Measurements from ENCODE around the gene NME3. TPM values are rescaled to one million over a fixed set of nuclear protein-coding genes. Genes with fewer than 3 reads are reported as not detected.

The NME3 gene
- total and polyA plus RNA-seq, 4 experiments from 2014 or later: 64.1 to 88.6 (median 77.3) TPM

- POLR2A ChIA-PET (ENCODE audit: partially characterized antibody): interaction anchor here (1.3 kb wide), 1 partner anchor 25 kb away, joined by 7 read pairs; the partner anchor contains the start of gene NME3
- Mint-ChIP-seq H3K4me1 (no peaks in the 10 kb centered on the region), H3K36me3 (peaks cover 24 to 45% of the 10 kb centered on the region in 2 donors), H3K4me3 (no peak overlapping the region), H3K9me3 (no peaks in the 10 kb centered on the region), H3K27me3 (no peaks in the 10 kb centered on the region), H3K27ac (no peak overlapping the region)
- H3K36me3 ChIP-seq (ENCODE audit: insufficient read depth, low read length): peaks cover 53% of the 10 kb centered on the region
- H3K27ac ChIP-seq (ENCODE audit: low read depth, low read length): no peak overlapping the region
- CTCF ChIA-PET (ENCODE audit: partially characterized antibody): no interaction called here
- intact Hi-C loops (cut with micrococcal nuclease): no loop called here
- no peaks in the 10 kb centered on the region for H3K27me3 ChIP-seq (ENCODE audit: insufficient read depth, low read length)
- H3K9me3 ChIP-seq (ENCODE audit: control insufficient read depth in 1 of 2, low read length in 2 of 2): no peaks in the 10 kb centered on the region
- H3K4me3 ChIP-seq (ENCODE audit: low read length in 2 of 2): no peak overlapping the region
- peak in 1 of 5 donors; percentile 35 for DNase-seq
- no peaks in the 10 kb centered on the region for H3K4me1 ChIP-seq (ENCODE audit: insufficient read depth, low read length)
Measured at GRCh38 chr16:1746693-1747195, 24.6 kb downstream of the NME3 start.

- Histone ChIP-seq H3K9me3 (ENCODE audit: control insufficient read depth in 1 of 2, low read length in 2 of 2) (no peaks in the 10 kb centered on the region), H3K4me1 (ENCODE audit: insufficient read depth, low read length) (no peaks in the 10 kb centered on the region), H3K36me3 (ENCODE audit: insufficient read depth, low read length) (peaks cover 48% of the 10 kb centered on the region), H3K27me3 (ENCODE audit: insufficient read depth, low read length) (no peaks in the 10 kb centered on the region), H3K27ac (ENCODE audit: low read depth, low read length) (no peak overlapping the region), H3K4me3 (ENCODE audit: low read length in 2 of 2) (no peak overlapping the region)
- H3K4me3 Mint-ChIP-seq: no peak overlapping the region
- H3K36me3 Mint-ChIP-seq: peaks cover 19 to 40% of the 10 kb centered on the region in 2 donors
- H3K27ac Mint-ChIP-seq: peak overlapping the region in 1 of 7 donors; percentile 17
- no peaks in the 10 kb centered on the region for H3K27me3 Mint-ChIP-seq
- ChIA-PET POLR2A (ENCODE audit: partially characterized antibody) (interaction anchor here (1.3 kb wide), 1 partner anchor 25 kb away, joined by 7 read pairs; the partner anchor contains the start of gene NME3), CTCF (ENCODE audit: partially characterized antibody) (no interaction called here)
- no peaks in the 10 kb centered on the region for H3K9me3 Mint-ChIP-seq
- DNase-seq: peak in 1 of 5 donors; percentile 9
- intact Hi-C loops (cut with micrococcal nuclease): no loop called here
- H3K4me1 Mint-ChIP-seq: no peaks in the 10 kb centered on the region
Measured at GRCh38 chr16:1745900-1746692, 25.2 kb downstream of the NME3 start.

- H3K4me3 Mint-ChIP-seq: no peak overlapping the region
- H3K9me3 Mint-ChIP-seq: no peaks in the 10 kb centered on the region
- H3K27ac Mint-ChIP-seq: no peak overlapping the region
- peak in 1 of 5 donors; percentile 9 for DNase-seq
- H3K27me3 Mint-ChIP-seq: no peaks in the 10 kb centered on the region
- H3K27ac ChIP-seq (ENCODE audit: low read depth, low read length): no peak overlapping the region
- H3K4me1 ChIP-seq (ENCODE audit: insufficient read depth, low read length): no peaks in the 10 kb centered on the region
- CTCF ChIA-PET (ENCODE audit: partially characterized antibody): no interaction called here
- peaks cover 51% of the 10 kb centered on the region for H3K36me3 ChIP-seq (ENCODE audit: insufficient read depth, low read length)
- intact Hi-C loops (cut with micrococcal nuclease): no loop called here
- POLR2A ChIA-PET (ENCODE audit: partially characterized antibody): interaction anchor here (1.3 kb wide), 1 partner anchor 26 kb away, joined by 7 read pairs; the partner anchor contains the start of gene NME3
- no peaks in the 10 kb centered on the region for H3K4me1 Mint-ChIP-seq
- no peaks in the 10 kb centered on the region for H3K9me3 ChIP-seq (ENCODE audit: control insufficient read depth in 1 of 2, low read length in 2 of 2)
- H3K36me3 Mint-ChIP-seq: peaks cover 19 to 40% of the 10 kb centered on the region in 2 donors
- H3K4me3 ChIP-seq (ENCODE audit: low read length in 2 of 2): no peak overlapping the region
- H3K27me3 ChIP-seq (ENCODE audit: insufficient read depth, low read length): no peaks in the 10 kb centered on the region
Measured at GRCh38 chr16:1745181-1745899, 26.0 kb downstream of the NME3 start.

GRCh38 chr16:1744338-1744840 lies 27.0 kb downstream of the NME3 start:
- H3K4me1 Mint-ChIP-seq: no peaks in the 10 kb centered on the region
- no peak overlapping the region for H3K27ac ChIP-seq (ENCODE audit: low read depth, low read length)
- H3K36me3 Mint-ChIP-seq: peaks cover 19 to 39% of the 10 kb centered on the region in 2 donors
- H3K9me3 ChIP-seq (ENCODE audit: control insufficient read depth in 1 of 2, low read length in 2 of 2): no peaks in the 10 kb centered on the region
- H3K27me3 ChIP-seq (ENCODE audit: insufficient read depth, low read length): no peaks in the 10 kb centered on the region
- H3K36me3 ChIP-seq (ENCODE audit: insufficient read depth, low read length): peaks cover 47% of the 10 kb centered on the region
- intact Hi-C loops (cut with micrococcal nuclease): loop anchor here (5.0 kb wide), 1 partner anchor 77 kb away; no protein-coding TSS in a partner anchor
- CTCF ChIA-PET (ENCODE audit: partially characterized antibody): no interaction called here
- no peaks in the 10 kb centered on the region for H3K4me1 ChIP-seq (ENCODE audit: insufficient read depth, low read length)
- no peak overlapping the region for H3K4me3 Mint-ChIP-seq
- no peaks in the 10 kb centered on the region for H3K9me3 Mint-ChIP-seq
- H3K4me3 ChIP-seq (ENCODE audit: low read length in 2 of 2): no peak overlapping the region
- DNase-seq: peak in 1 of 5 donors; percentile 6
- peak overlapping the region in 3 of 7 donors; percentile 12 to 61 (median 37) for H3K27ac Mint-ChIP-seq
- no peaks in the 10 kb centered on the region for H3K27me3 Mint-ChIP-seq
- POLR2A ChIA-PET (ENCODE audit: partially characterized antibody): no interaction called here

GRCh38 chr16:1743376-1744337 lies 27.7 kb downstream of the NME3 start:
- H3K27ac Mint-ChIP-seq: peak overlapping the region in 2 of 7 donors; percentile 10 to 12
- no peaks in the 10 kb centered on the region for H3K9me3 Mint-ChIP-seq
- no peak overlapping the region for H3K4me3 ChIP-seq (ENCODE audit: low read length in 2 of 2)
- H3K27me3 Mint-ChIP-seq: no peaks in the 10 kb centered on the region
- H3K9me3 ChIP-seq (ENCODE audit: control insufficient read depth in 1 of 2, low read length in 2 of 2): no peaks in the 10 kb centered on the region
- no peaks in the 10 kb centered on the region for H3K27me3 ChIP-seq (ENCODE audit: insufficient read depth, low read length)
- no peaks in the 10 kb centered on the region for H3K4me1 Mint-ChIP-seq
- H3K36me3 Mint-ChIP-seq: peaks cover 15 to 33% of the 10 kb centered on the region in 2 donors
- POLR2A ChIA-PET (ENCODE audit: partially characterized antibody): no interaction called here
- peak in 1 of 5 donors; percentile 21 for DNase-seq
- no peaks in the 10 kb centered on the region for H3K4me1 ChIP-seq (ENCODE audit: insufficient read depth, low read length)
- H3K27ac ChIP-seq (ENCODE audit: low read depth, low read length): no peak overlapping the region
- intact Hi-C loops (cut with micrococcal nuclease): loop anchor here (5.0 kb wide), 1 partner anchor 76 kb away; no protein-coding TSS in a partner anchor
- peaks cover 40% of the 10 kb centered on the region for H3K36me3 ChIP-seq (ENCODE audit: insufficient read depth, low read length)
- H3K4me3 Mint-ChIP-seq: no peak overlapping the region
- CTCF ChIA-PET (ENCODE audit: partially characterized antibody): no interaction called here

GRCh38 chr16:1741553-1742165 lies 29.7 kb downstream of the NME3 start:
- no peaks in the 10 kb centered on the region for H3K27me3 ChIP-seq (ENCODE audit: insufficient read depth, low read length)
- peak overlapping the region in 1 of 7 donors; percentile 41 for H3K27ac Mint-ChIP-seq
- no peak overlapping the region for H3K4me3 Mint-ChIP-seq
- H3K4me1 ChIP-seq (ENCODE audit: insufficient read depth, low read length): no peaks in the 10 kb centered on the region
- no peak overlapping the region for H3K4me3 ChIP-seq (ENCODE audit: low read length in 2 of 2)
- H3K36me3 ChIP-seq (ENCODE audit: insufficient read depth, low read length): peaks cover 27% of the 10 kb centered on the region
- H3K9me3 ChIP-seq (ENCODE audit: control insufficient read depth in 1 of 2, low read length in 2 of 2): no peaks in the 10 kb centered on the region
- H3K27me3 Mint-ChIP-seq: no peaks in the 10 kb centered on the region
- POLR2A ChIA-PET (ENCODE audit: partially characterized antibody): interaction anchor here (0.6 kb wide), 1 partner anchor 77 kb away, joined by 3 read pairs; no protein-coding TSS in a partner anchor
- no peak for DNase-seq
- no peaks in the 10 kb centered on the region for H3K4me1 Mint-ChIP-seq
- H3K27ac ChIP-seq (ENCODE audit: low read depth, low read length): no peak overlapping the region
- CTCF ChIA-PET (ENCODE audit: partially characterized antibody): interaction anchor here (0.9 kb wide), 1 partner anchor 18 kb away, joined by 3 read pairs; no protein-coding TSS in a partner anchor
- H3K36me3 Mint-ChIP-seq: peaks cover 9 to 20% of the 10 kb centered on the region in 2 donors
- no peaks in the 10 kb centered on the region for H3K9me3 Mint-ChIP-seq
- intact Hi-C loops (cut with micrococcal nuclease): loop anchor here (5.0 kb wide), 1 partner anchor 74 kb away; no protein-coding TSS in a partner anchor
